ENCODE data around the gene FGD2. TPM values are rescaled to one million over a fixed set of nuclear protein-coding genes. Genes with fewer than 3 reads are reported as not detected.
A peak's percentile ranks its signal among the peaks of the same experiment; 100 is the strongest.

Gene FGD2
- total and polyA plus RNA-seq, 9 of the 15 experiments (the other 6 are each of a cell fraction or from before 2014, with no cell fraction given): 0.09 TPM; not detected in 8

DNA sequence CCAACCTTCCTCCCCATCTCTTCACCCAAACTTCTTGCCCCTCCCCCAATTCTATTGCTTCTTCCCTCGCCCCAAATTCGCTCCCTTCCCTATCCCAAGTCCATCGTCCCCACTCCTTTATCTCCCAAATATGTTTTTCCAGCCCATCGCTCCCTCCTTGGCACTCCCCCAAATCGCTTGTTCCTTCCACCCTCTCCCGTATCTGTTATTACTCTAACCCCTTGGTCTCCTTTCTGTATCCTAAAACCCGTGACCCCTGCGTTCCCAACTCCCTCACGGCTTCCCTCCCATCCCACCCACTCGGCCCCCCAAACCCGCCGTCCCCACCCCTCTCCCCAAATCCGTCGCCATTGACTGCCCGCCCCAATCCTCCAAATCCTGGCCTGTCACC lies 20.0 kb upstream of the FGD2 start (continued):
- TF ChIP-seq, protein P1, sequence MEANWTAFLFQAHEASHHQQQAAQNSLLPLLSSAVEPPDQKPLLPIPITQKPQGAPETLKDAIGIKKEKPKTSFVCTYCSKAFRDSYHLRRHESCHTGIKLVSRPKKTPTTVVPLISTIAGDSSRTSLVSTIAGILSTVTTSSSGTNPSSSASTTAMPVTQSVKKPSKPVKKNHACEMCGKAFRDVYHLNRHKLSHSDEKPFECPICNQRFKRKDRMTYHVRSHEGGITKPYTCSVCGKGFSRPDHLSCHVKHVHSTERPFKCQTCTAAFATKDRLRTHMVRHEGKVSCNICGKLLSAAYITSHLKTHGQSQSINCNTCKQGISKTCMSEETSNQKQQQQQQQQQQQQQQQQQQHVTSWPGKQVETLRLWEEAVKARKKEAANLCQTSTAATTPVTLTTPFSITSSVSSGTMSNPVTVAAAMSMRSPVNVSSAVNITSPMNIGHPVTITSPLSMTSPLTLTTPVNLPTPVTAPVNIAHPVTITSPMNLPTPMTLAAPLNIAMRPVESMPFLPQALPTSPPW (CRISPR knock-in tag; IDR thresholded peaks at IDR 0.05): no peak
- TF ChIP-seq, protein P2, sequence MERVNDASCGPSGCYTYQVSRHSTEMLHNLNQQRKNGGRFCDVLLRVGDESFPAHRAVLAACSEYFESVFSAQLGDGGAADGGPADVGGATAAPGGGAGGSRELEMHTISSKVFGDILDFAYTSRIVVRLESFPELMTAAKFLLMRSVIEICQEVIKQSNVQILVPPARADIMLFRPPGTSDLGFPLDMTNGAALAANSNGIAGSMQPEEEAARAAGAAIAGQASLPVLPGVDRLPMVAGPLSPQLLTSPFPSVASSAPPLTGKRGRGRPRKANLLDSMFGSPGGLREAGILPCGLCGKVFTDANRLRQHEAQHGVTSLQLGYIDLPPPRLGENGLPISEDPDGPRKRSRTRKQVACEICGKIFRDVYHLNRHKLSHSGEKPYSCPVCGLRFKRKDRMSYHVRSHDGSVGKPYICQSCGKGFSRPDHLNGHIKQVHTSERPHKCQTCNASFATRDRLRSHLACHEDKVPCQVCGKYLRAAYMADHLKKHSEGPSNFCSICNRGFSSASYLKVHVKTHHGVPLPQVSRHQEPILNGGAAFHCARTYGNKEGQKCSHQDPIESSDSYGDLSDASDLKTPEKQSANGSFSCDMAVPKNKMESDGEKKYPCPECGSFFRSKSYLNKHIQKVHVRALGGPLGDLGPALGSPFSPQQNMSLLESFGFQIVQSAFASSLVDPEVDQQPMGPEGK (CRISPR knock-in tag; IDR thresholded peaks at IDR 0.05; ENCODE audit: borderline replicate concordance): no peak
- TF ChIP-seq SNIP1 (IDR thresholded peaks at IDR 0.05; ENCODE audit: low read depth) (0 out of 2 replicates have a peak, but pooled peaks have one; percentile 37), RBM39 (optimal IDR thresholded peaks at IDR 0.05; ENCODE audit: low read depth, low read length) (peak; percentile 56), GTF2A2 (tag; IDR thresholded peaks at IDR 0.05) (no peak), ZNF274 (IDR thresholded peaks at IDR 0.05; ENCODE audit: borderline replicate concordance, low read depth, low read length) (no peak), FOXA1 (IDR thresholded peaks at IDR 0.05; ENCODE audit: borderline replicate concordance) (no peak), IFI16 (CRISPR knock-in tag; IDR thresholded peaks at IDR 0.05) (no peak), CBX3 (IDR thresholded peaks at IDR 0.05; ENCODE audit: borderline replicate concordance in 1 of 2, low read length in 2 of 2) (no peak), MEF2A (IDR thresholded peaks at IDR 0.05; ENCODE audit: control insufficient read depth, low read depth, low read length) (no peak), PHF8 (IDR thresholded peaks at IDR 0.05; ENCODE audit: borderline replicate concordance, low read length) (no peak), TAL1 (IDR thresholded peaks at IDR 0.05) (no peak), ZNF766 (CRISPR knock-in tag; conservative IDR thresholded peaks at IDR 0.05) (no peak)
- TF ChIP-seq, protein P3, sequence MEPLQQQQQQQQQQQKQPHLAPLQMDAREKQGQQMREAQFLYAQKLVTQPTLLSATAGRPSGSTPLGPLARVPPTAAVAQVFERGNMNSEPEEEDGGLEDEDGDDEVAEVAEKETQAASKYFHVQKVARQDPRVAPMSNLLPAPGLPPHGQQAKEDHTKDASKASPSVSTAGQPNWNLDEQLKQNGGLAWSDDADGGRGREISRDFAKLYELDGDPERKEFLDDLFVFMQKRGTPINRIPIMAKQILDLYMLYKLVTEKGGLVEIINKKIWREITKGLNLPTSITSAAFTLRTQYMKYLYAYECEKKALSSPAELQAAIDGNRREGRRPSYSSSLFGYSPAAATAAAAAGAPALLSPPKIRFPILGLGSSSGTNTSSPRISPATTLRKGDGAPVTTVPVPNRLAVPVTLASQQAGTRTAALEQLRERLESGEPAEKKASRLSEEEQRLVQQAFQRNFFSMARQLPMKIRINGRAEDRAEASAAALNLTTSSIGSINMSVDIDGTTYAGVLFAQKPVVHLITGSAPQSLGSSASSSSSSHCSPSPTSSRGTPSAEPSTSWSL (CRISPR knock-in tag; IDR thresholded peaks at IDR 0.05; ENCODE audit: borderline replicate concordance): no peak
- TF ChIP-seq, protein P4, sequence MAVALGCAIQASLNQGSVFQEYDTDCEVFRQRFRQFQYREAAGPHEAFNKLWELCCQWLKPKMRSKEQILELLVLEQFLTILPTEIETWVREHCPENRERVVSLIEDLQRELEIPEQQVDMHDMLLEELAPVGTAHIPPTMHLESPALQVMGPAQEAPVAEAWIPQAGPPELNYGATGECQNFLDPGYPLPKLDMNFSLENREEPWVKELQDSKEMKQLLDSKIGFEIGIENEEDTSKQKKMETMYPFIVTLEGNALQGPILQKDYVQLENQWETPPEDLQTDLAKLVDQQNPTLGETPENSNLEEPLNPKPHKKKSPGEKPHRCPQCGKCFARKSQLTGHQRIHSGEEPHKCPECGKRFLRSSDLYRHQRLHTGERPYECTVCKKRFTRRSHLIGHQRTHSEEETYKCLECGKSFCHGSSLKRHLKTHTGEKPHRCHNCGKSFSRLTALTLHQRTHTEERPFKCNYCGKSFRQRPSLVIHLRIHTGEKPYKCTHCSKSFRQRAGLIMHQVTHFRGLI (CRISPR knock-in tag; IDR thresholded peaks at IDR 0.05): no peak
- TF ChIP-seq, protein P5, sequence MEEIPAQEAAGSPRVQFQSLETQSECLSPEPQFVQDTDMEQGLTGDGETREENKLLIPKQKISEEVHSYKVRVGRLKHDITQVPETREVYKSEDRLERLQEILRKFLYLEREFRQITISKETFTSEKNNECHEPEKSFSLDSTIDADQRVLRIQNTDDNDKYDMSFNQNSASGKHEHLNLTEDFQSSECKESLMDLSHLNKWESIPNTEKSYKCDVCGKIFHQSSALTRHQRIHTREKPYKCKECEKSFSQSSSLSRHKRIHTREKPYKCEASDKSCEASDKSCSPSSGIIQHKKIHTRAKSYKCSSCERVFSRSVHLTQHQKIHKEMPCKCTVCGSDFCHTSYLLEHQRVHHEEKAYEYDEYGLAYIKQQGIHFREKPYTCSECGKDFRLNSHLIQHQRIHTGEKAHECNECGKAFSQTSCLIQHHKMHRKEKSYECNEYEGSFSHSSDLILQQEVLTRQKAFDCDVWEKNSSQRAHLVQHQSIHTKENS (CRISPR knock-in tag; IDR thresholded peaks at IDR 0.05): no peak
